NCI-H345 treated with DMSO at 0.1 percent for 48 hours (cell line): ENCODE data around the gene GSTM4.

Source experiments
- DNase-seq: peaks from one replicate; lab custom pipeline; 2025; ENCODE audit not compliant: unreplicated experiment; lab: John Stamatoyannopoulos, UW

The GSTM4 gene

GRCh38 chr1:109624201-109625010, 31.5 kb upstream of the GSTM4 start:
- no peak for DNase-seq

- DNase-seq: no peak
Observed at GRCh38 chr1:109625176-109625575, 30.7 kb upstream of the GSTM4 start.

GRCh38 chr1:109625601-109626560, 30.0 kb upstream of the GSTM4 start:
- DNase-seq: no peak

GRCh38 chr1:109626682-109627408, 29.1 kb upstream of the GSTM4 start:
- DNase-seq: no peak

GRCh38 chr1:109627692-109628399, 28.1 kb upstream of the GSTM4 start:
- DNase-seq: no peak

GRCh38 chr1:109628540-109629321, 27.2 kb upstream of the GSTM4 start:
- DNase-seq: no peak

- DNase-seq: no peak
Observed at GRCh38 chr1:109629372-109630030, 26.4 kb upstream of the GSTM4 start.

- no peak for DNase-seq
Observed at GRCh38 chr1:109630081-109630897, 25.6 kb upstream of the GSTM4 start.

GRCh38 chr1:109630898-109631512, 24.9 kb upstream of the GSTM4 start:
- no peak for DNase-seq

- DNase-seq: no peak
Observed at GRCh38 chr1:109631513-109632505, 24.1 kb upstream of the GSTM4 start.

- peak; percentile 71 for DNase-seq
Observed at GRCh38 chr1:109632671-109633346, 23.1 kb upstream of the GSTM4 start.

- no peak for DNase-seq
Observed at GRCh38 chr1:109634292-109634691, 21.6 kb upstream of the GSTM4 start.

GRCh38 chr1:109634771-109635750, 20.8 kb upstream of the GSTM4 start:
- no peak for DNase-seq

- DNase-seq: no peak
Observed at GRCh38 chr1:109635862-109636200, 20.1 kb upstream of the GSTM4 start.
